HCT116 (cell line): Measurements from ENCODE around the gene HEBP1.

Source experiments
- CEBPB ChIP-seq: IDR thresholded peaks from 2 replicates; pipeline ENCODE4 v1.6.1; 2012; ENCODE audit warnings: low read depth
- CTCF ChIP-seq, 3 experiments: fragments of 200-600 bp in 1 of 3; sonication (generic) in 1 of 3; IDR thresholded peaks in 2 of 3; conservative IDR thresholded peaks in 1 of 3; 2 replicates each; pipeline ENCODE4 v1.5.1; 2012 to 2017; ENCODE audit warnings: low read depth in 2 of 3, low read length in 2 of 3, antibody characterized with exemption in 1 of 3, borderline replicate concordance in 1 of 3, control low read depth in 1 of 3, mild to moderate bottlenecking in 1 of 3, mixed read lengths in 1 of 3, mixed run types in 1 of 3, moderate library complexity in 1 of 3; ENCODE audit not compliant: insufficient read depth in 1 of 3
- POLR2A ChIP-seq: IDR thresholded peaks from 2 replicates; pipeline ENCODE4 v1.7.0; 2011; ENCODE audit warnings: borderline replicate concordance; ENCODE audit not compliant: insufficient read depth, insufficient read length; ENCODE audit errors: extremely low read depth
- RAD21 ChIP-seq: IDR thresholded peaks from 2 replicates; pipeline ENCODE4 v1.6.1; 2012; ENCODE audit warnings: low read depth, mild to moderate bottlenecking
- ZBTB33 ChIP-seq: IDR thresholded peaks from 2 replicates; pipeline ENCODE4 v1.6.1; 2011; ENCODE audit warnings: mild to moderate bottlenecking, low read length, moderate library complexity; ENCODE audit not compliant: insufficient replicate concordance; ENCODE audit errors: extremely low read depth

- TF ChIP-seq CTCF (IDR thresholded peaks at IDR 0.05 in 2 of 3, conservative IDR thresholded peaks at IDR 0.05 in 1 of 3; ENCODE audit: borderline replicate concordance in 1 of 3, insufficient read depth in 1 of 3, low read depth in 2 of 3, low read length in 2 of 3) (no peak), ZBTB33 (no peak), CEBPB (no peak), POLR2A (no peak), RAD21 (no peak)
Observed at GRCh38 chr12:12974211-12974610, 25.9 kb downstream of the HEBP1 start.
